WTC11 (cell line): ENCODE measurements around the gene PCBP3. TPM values are rescaled to one million over a fixed set of nuclear protein-coding genes. Genes with fewer than 3 reads are reported as not detected.

ENCODE experiments used
- ATAC-seq: fragments of 200-7000 bp; cut with Tn5 transposase; 2 replicates; pipeline ENCODE4 v1.10.0; 2021; ENCODE audit warnings: mild to moderate bottlenecking, moderate library complexity
- CTCF ChIA-PET: fragments of 300-600 bp; sonication (Branson Sonifier 250); formaldehyde crosslinking; loops from one replicate; lab custom pipeline; 2021; ENCODE audit warnings: antibody characterized with exemption; lab: Charles Lee
- POLR2A ChIA-PET: fragments of 350-600 bp; sonication (Branson Sonifier 250); formaldehyde crosslinking; loops from one replicate; lab custom pipeline; 2021; ENCODE audit warnings: antibody characterized with exemption; lab: Charles Lee
- DNase-seq: peaks from one replicate; pipeline ENCODE4 v3.0.0; 2021; ENCODE audit warnings: low spot score
- H3K27ac Mint-ChIP-seq: 2 replicates; pipeline ENCODE4 v1.8.0; 2021; ENCODE audit warnings: mixed read lengths
- H3K27me3 Mint-ChIP-seq: 2 replicates; pipeline ENCODE4 v1.8.0; 2021; ENCODE audit warnings: low read depth, mild to moderate bottlenecking, moderate library complexity, mixed read lengths
- H3K36me3 Mint-ChIP-seq: 2 replicates; pipeline ENCODE4 v1.8.0; 2021; ENCODE audit warnings: mixed read lengths
- H3K4me1 Mint-ChIP-seq: 2 replicates; pipeline ENCODE4 v1.8.0; 2022; ENCODE audit warnings: mixed read lengths
- H3K4me3 Mint-ChIP-seq: 2 replicates; pipeline ENCODE4 v1.8.0; 2021; ENCODE audit warnings: mild to moderate bottlenecking, moderate library complexity, mixed read lengths
- H3K9me3 Mint-ChIP-seq: 2 replicates; pipeline ENCODE4 v1.8.0; 2021; ENCODE audit warnings: mixed read lengths
- CBFB ChIP-seq: sonication (generic); formaldehyde crosslinking; IDR thresholded peaks from 2 replicates; pipeline ENCODE4 v1.8.1; 2022; ENCODE audit warnings: mild to moderate bottlenecking, low read depth, missing genetic modification reagents
- EMX1 ChIP-seq: fragments of 250-450 bp; sonication (Bioruptor Pico); IDR thresholded peaks from 2 replicates; pipeline ENCODE4 v1.8.0; 2021; ENCODE audit warnings: mild to moderate bottlenecking
- FOXJ3 ChIP-seq: sonication (generic); formaldehyde crosslinking; IDR thresholded peaks from 2 replicates; pipeline ENCODE4 v1.9.0; 2021; ENCODE audit warnings: missing genetic modification reagents, mild to moderate bottlenecking, borderline replicate concordance
- HMGA2 ChIP-seq: fragments of 250-450 bp; sonication (Bioruptor Pico); IDR thresholded peaks from 2 replicates; pipeline ENCODE4 v1.4.0; 2021; ENCODE audit warnings: mild to moderate bottlenecking, moderate library complexity
- KAT7 ChIP-seq: sonication (generic); formaldehyde crosslinking; IDR thresholded peaks from 2 replicates; pipeline ENCODE4 v1.8.1; 2023; ENCODE audit warnings: missing genetic modification reagents, mild to moderate bottlenecking, borderline replicate concordance
- MXD4 ChIP-seq: fragments of 250-450 bp; sonication (Bioruptor Pico); IDR thresholded peaks from 2 replicates; pipeline ENCODE4 v1.8.0; 2021; ENCODE audit warnings: mild to moderate bottlenecking, moderate library complexity, borderline replicate concordance
- NFATC4 ChIP-seq: fragments of 250-450 bp; sonication (Bioruptor Pico); IDR thresholded peaks from 2 replicates; pipeline ENCODE4 v1.9.0; 2021; ENCODE audit warnings: mild to moderate bottlenecking
- PRRX2 ChIP-seq: fragments of 250-450 bp; sonication (Bioruptor Pico); IDR thresholded peaks from 2 replicates; pipeline ENCODE4 v1.8.0; 2021; ENCODE audit warnings: mild to moderate bottlenecking
- SOX15 ChIP-seq: fragments of 250-450 bp; sonication (Bioruptor Pico); IDR thresholded peaks from 2 replicates; pipeline ENCODE4 v1.9.0; 2021; ENCODE audit warnings: mild to moderate bottlenecking
- SP1 ChIP-seq: sonication (generic); formaldehyde crosslinking; conservative IDR thresholded peaks from 2 replicates; pipeline ENCODE4 v1.8.1; 2022; ENCODE audit warnings: missing genetic modification reagents
- TCF7 ChIP-seq: sonication (generic); formaldehyde crosslinking; IDR thresholded peaks from 2 replicates; pipeline ENCODE4 v1.8.0; 2022; ENCODE audit warnings: mild to moderate bottlenecking, low read depth, missing genetic modification reagents, moderate library complexity
- TEAD4 ChIP-seq: sonication (generic); formaldehyde crosslinking; IDR thresholded peaks from 2 replicates; pipeline ENCODE4 v1.8.0; 2022; ENCODE audit warnings: mild to moderate bottlenecking, missing genetic modification reagents
- ZBTB21 ChIP-seq: sonication (generic); formaldehyde crosslinking; IDR thresholded peaks from 2 replicates; pipeline ENCODE4 v1.8.1; 2023; ENCODE audit warnings: mild to moderate bottlenecking, missing genetic modification reagents, borderline replicate concordance
- ZNF423 ChIP-seq: fragments of 250-450 bp; sonication (Bioruptor Pico); IDR thresholded peaks from 2 replicates; pipeline ENCODE4 v2.1.2; 2022; ENCODE audit warnings: mild to moderate bottlenecking, moderate library complexity
- total RNA-seq: library from RNA; stranded (reverse); gene quantifications from 3 replicates; pipeline ENCODE4 v1.2.3, GENCODE V29; 2021
- TF ChIP-seq, protein P1 (sequence below): sonication (generic); formaldehyde crosslinking; IDR thresholded peaks from 2 replicates; pipeline ENCODE4 v1.8.1; 2023; ENCODE audit warnings: mild to moderate bottlenecking, missing genetic modification reagents
- TF ChIP-seq, protein P2 (sequence below): sonication (generic); formaldehyde crosslinking; IDR thresholded peaks from 2 replicates; pipeline ENCODE4 v1.8.1; 2023; ENCODE audit warnings: mild to moderate bottlenecking, missing genetic modification reagents, moderate library complexity
- TF ChIP-seq, protein P3 (sequence below): sonication (generic); formaldehyde crosslinking; IDR thresholded peaks from 2 replicates; pipeline ENCODE4 v1.8.0; 2022; ENCODE audit warnings: mild to moderate bottlenecking, missing genetic modification reagents
- TF ChIP-seq, protein P4 (sequence below): sonication (generic); formaldehyde crosslinking; IDR thresholded peaks from 2 replicates; pipeline ENCODE4 v1.8.1; 2023; ENCODE audit warnings: mild to moderate bottlenecking, missing genetic modification reagents, moderate library complexity
- TF ChIP-seq, protein P5 (sequence below): fragments of 250-450 bp; sonication (Bioruptor Pico); IDR thresholded peaks from 2 replicates; pipeline ENCODE4 v1.9.0; 2021; ENCODE audit warnings: moderate library complexity, mild to moderate bottlenecking, inconsistent platforms, borderline replicate concordance
- TF ChIP-seq, protein P6 (sequence below): sonication (generic); formaldehyde crosslinking; IDR thresholded peaks from 2 replicates; pipeline ENCODE4 v1.8.1; 2022; ENCODE audit warnings: low read depth, mild to moderate bottlenecking, moderate library complexity, missing genetic modification reagents, borderline replicate concordance
- TF ChIP-seq, protein P7 (sequence below): sonication (generic); formaldehyde crosslinking; IDR thresholded peaks from 2 replicates; pipeline ENCODE4 v1.8.1; 2023; ENCODE audit warnings: mild to moderate bottlenecking, moderate library complexity, missing genetic modification reagents
- TF ChIP-seq, protein P8 (sequence below): sonication (generic); formaldehyde crosslinking; IDR thresholded peaks from 2 replicates; pipeline ENCODE4 v1.8.1; 2023; ENCODE audit warnings: mild to moderate bottlenecking, missing genetic modification reagents, borderline replicate concordance

The PCBP3 gene
- total RNA-seq, 1 experiment from 2014 or later, result 8.5 TPM

DNA sequence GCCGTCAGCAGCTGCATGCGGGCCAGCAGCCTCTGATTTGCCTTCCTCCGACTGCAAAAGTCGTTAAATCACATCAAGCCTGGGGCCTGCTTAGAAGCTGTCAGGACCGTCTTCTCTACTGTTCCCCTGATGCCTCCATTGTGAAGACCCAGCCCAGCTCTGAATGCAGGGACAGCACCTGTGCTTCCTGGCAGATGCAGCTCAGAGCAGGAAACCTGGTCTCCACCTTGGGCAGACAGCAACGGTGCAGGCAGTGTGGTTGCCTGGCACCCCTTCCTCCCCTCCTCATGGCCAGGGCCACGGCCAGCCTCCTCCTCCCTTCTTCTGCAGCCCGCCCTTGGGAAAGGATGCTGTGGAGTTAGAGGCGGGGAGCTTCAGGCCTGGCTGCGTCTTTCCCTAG, 245.7 kb downstream of the PCBP3 start:
- CTCF ChIA-PET, result interaction anchor here (1.0 to 2.9 kb wide), 4 partner anchors 9 to 333 kb away, joined by 3 to 12 read pairs (median 4); no protein-coding TSS in a partner anchor
- Mint-ChIP-seq H3K36me3 (no peaks in the 10 kb centered on the region), H3K9me3 (no peaks in the 10 kb centered on the region), H3K4me1 (no peaks in the 10 kb centered on the region), H3K4me3 (no peak overlapping the region), H3K27ac (no peak overlapping the region), H3K27me3 (no peaks in the 10 kb centered on the region; the same call in none of the 2 replicates)
- DNase-seq, result no peak
- ATAC-seq, result no peak
- TF ChIP-seq HMGA2 (CRISPR knock-in tag), result no peak
- TF ChIP-seq PRRX2, result no peak
- TF ChIP-seq, protein P1, sequence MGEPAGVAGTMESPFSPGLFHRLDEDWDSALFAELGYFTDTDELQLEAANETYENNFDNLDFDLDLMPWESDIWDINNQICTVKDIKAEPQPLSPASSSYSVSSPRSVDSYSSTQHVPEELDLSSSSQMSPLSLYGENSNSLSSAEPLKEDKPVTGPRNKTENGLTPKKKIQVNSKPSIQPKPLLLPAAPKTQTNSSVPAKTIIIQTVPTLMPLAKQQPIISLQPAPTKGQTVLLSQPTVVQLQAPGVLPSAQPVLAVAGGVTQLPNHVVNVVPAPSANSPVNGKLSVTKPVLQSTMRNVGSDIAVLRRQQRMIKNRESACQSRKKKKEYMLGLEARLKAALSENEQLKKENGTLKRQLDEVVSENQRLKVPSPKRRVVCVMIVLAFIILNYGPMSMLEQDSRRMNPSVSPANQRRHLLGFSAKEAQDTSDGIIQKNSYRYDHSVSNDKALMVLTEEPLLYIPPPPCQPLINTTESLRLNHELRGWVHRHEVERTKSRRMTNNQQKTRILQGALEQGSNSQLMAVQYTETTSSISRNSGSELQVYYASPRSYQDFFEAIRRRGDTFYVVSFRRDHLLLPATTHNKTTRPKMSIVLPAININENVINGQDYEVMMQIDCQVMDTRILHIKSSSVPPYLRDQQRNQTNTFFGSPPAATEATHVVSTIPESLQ (CRISPR knock-in tag), result no peak
- TF ChIP-seq, protein P2, sequence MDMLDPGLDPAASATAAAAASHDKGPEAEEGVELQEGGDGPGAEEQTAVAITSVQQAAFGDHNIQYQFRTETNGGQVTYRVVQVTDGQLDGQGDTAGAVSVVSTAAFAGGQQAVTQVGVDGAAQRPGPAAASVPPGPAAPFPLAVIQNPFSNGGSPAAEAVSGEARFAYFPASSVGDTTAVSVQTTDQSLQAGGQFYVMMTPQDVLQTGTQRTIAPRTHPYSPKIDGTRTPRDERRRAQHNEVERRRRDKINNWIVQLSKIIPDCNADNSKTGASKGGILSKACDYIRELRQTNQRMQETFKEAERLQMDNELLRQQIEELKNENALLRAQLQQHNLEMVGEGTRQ (CRISPR knock-in tag), result no peak
- TF ChIP-seq TEAD4 (CRISPR knock-in tag), result no peak
- TF ChIP-seq MXD4 (CRISPR knock-in tag), result no peak
- no peak for TF ChIP-seq NFATC4
- TF ChIP-seq KAT7, result no peak
- TF ChIP-seq SP1 (CRISPR knock-in tag), result no peak
- POLR2A ChIA-PET, result no interaction called here

DNA sequence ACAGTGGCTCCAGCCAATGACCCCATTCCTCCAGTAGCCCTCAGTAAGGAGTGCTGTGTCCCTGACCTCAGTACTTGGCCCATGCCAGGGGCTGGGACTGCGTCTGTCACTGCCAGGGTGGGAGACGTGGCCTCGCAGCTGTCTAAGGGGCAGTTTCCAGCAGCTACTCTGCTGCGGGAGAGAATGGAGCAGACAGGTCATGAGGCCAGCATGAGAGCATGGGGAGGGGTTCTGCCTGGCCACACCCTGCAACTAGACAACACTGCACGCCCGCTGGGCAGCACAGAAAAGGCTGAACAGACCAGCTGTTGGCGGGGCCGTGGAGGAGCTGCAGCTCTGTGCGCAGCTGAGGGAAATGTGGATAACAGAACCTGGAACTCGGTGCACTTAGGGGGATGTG, 246.4 kb downstream of the PCBP3 start:
- ChIA-PET CTCF (interaction anchor here (1.0 to 2.9 kb wide), 4 partner anchors 9 to 334 kb away, joined by 3 to 12 read pairs (median 4); no protein-coding TSS in a partner anchor), POLR2A (no interaction called here)
- Mint-ChIP-seq H3K9me3 (no peaks in the 10 kb centered on the region), H3K27ac (no peak overlapping the region), H3K27me3 (no peaks in the 10 kb centered on the region; the same call in none of the 2 replicates), H3K4me3 (no peak overlapping the region), H3K4me1 (no peaks in the 10 kb centered on the region), H3K36me3 (no peaks in the 10 kb centered on the region)
- DNase-seq (no peak), ATAC-seq (no peak)
- TF ChIP-seq, protein P3, sequence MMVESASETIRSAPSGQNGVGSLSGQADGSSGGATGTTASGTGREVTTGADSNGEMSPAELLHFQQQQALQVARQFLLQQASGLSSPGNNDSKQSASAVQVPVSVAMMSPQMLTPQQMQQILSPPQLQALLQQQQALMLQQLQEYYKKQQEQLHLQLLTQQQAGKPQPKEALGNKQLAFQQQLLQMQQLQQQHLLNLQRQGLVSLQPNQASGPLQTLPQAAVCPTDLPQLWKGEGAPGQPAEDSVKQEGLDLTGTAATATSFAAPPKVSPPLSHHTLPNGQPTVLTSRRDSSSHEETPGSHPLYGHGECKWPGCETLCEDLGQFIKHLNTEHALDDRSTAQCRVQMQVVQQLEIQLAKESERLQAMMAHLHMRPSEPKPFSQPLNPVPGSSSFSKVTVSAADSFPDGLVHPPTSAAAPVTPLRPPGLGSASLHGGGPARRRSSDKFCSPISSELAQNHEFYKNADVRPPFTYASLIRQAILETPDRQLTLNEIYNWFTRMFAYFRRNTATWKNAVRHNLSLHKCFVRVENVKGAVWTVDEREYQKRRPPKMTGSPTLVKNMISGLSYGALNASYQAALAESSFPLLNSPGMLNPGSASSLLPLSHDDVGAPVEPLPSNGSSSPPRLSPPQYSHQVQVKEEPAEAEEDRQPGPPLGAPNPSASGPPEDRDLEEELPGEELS, result no peak
- TF ChIP-seq CBFB, result no peak
- TF ChIP-seq, protein P4, sequence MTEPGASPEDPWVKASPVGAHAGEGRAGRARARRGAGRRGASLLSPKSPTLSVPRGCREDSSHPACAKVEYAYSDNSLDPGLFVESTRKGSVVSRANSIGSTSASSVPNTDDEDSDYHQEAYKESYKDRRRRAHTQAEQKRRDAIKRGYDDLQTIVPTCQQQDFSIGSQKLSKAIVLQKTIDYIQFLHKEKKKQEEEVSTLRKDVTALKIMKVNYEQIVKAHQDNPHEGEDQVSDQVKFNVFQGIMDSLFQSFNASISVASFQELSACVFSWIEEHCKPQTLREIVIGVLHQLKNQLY, result no peak
- TF ChIP-seq, protein P5, sequence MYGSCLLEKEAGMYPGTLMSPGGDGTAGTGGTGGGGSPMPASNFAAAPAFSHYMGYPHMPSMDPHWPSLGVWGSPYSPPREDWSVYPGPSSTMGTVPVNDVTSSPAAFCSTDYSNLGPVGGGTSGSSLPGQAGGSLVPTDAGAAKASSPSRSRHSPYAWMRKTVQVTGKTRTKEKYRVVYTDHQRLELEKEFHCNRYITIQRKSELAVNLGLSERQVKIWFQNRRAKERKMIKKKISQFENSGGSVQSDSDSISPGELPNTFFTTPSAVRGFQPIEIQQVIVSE (CRISPR knock-in tag), result no peak
- TF ChIP-seq TCF7 (CRISPR knock-in tag), result no peak
- TF ChIP-seq SOX15 (CRISPR knock-in tag), result no peak
- TF ChIP-seq, protein P6, sequence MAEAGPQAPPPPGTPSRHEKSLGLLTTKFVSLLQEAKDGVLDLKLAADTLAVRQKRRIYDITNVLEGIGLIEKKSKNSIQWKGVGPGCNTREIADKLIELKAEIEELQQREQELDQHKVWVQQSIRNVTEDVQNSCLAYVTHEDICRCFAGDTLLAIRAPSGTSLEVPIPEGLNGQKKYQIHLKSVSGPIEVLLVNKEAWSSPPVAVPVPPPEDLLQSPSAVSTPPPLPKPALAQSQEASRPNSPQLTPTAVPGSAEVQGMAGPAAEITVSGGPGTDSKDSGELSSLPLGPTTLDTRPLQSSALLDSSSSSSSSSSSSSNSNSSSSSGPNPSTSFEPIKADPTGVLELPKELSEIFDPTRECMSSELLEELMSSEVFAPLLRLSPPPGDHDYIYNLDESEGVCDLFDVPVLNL (CRISPR knock-in tag), result no peak
- no peak for TF ChIP-seq EMX1 (CRISPR knock-in tag)
- TF ChIP-seq, protein P7, sequence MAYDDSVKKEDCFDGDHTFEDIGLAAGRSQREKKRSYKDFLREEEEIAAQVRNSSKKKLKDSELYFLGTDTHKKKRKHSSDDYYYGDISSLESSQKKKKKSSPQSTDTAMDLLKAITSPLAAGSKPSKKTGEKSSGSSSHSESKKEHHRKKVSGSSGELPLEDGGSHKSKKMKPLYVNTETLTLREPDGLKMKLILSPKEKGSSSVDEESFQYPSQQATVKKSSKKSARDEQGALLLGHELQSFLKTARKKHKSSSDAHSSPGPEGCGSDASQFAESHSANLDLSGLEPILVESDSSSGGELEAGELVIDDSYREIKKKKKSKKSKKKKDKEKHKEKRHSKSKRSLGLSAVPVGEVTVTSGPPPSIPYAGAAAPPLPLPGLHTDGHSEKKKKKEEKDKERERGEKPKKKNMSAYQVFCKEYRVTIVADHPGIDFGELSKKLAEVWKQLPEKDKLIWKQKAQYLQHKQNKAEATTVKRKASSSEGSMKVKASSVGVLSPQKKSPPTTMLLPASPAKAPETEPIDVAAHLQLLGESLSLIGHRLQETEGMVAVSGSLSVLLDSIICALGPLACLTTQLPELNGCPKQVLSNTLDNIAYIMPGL (CRISPR knock-in tag), result no peak
- no peak for TF ChIP-seq ZNF423 (CRISPR knock-in tag)
- no peak for TF ChIP-seq FOXJ3 (CRISPR knock-in tag)
- no peak for TF ChIP-seq ZBTB21
- TF ChIP-seq, protein P8, sequence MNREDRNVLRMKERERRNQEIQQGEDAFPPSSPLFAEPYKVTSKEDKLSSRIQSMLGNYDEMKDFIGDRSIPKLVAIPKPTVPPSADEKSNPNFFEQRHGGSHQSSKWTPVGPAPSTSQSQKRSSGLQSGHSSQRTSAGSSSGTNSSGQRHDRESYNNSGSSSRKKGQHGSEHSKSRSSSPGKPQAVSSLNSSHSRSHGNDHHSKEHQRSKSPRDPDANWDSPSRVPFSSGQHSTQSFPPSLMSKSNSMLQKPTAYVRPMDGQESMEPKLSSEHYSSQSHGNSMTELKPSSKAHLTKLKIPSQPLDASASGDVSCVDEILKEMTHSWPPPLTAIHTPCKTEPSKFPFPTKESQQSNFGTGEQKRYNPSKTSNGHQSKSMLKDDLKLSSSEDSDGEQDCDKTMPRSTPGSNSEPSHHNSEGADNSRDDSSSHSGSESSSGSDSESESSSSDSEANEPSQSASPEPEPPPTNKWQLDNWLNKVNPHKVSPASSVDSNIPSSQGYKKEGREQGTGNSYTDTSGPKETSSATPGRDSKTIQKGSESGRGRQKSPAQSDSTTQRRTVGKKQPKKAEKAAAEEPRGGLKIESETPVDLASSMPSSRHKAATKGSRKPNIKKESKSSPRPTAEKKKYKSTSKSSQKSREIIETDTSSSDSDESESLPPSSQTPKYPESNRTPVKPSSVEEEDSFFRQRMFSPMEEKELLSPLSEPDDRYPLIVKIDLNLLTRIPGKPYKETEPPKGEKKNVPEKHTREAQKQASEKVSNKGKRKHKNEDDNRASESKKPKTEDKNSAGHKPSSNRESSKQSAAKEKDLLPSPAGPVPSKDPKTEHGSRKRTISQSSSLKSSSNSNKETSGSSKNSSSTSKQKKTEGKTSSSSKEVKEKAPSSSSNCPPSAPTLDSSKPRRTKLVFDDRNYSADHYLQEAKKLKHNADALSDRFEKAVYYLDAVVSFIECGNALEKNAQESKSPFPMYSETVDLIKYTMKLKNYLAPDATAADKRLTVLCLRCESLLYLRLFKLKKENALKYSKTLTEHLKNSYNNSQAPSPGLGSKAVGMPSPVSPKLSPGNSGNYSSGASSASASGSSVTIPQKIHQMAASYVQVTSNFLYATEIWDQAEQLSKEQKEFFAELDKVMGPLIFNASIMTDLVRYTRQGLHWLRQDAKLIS (CRISPR knock-in tag), result no peak
